ENCODE measurements around the gene VOPP1. TPM values are rescaled to one million over a fixed set of nuclear protein-coding genes. Genes with fewer than 3 reads are reported as not detected.
A peak's percentile ranks its signal among the peaks of the same experiment; 100 is the strongest.

The VOPP1 gene
- total and polyA plus RNA-seq, 3 experiments from 2014 or later = 34.8 to 67.3 (median 65.6) TPM

GRCh38 chr7:55533729-55534080 lies 38.6 kb downstream of the VOPP1 start:
- no peaks in the 10 kb centered on the region for H3K9me3 ChIP-seq (ENCODE audit: low read length)
- Mint-ChIP-seq H3K36me3 (no peaks in the 10 kb centered on the region), H3K4me1 (peaks cover 84 to 96% (median 92%) of the 10 kb centered on the region in 3 donors), H3K27me3 (peaks cover 0 to 4% of the 10 kb centered on the region in 2 donors), H3K27ac (peak overlapping the region; percentile 37 to 99 (median 95)), H3K9me3 (no peaks in the 10 kb centered on the region), H3K4me3 (peak overlapping the region; percentile 60 to 91 (median 81))
- ChIA-PET POLR2A (interaction anchor here (0.6 to 1.8 kb wide), 8 partner anchors 9 to 98 kb away, joined by 3 to 9 read pairs (median 3); no protein-coding TSS in a partner anchor), CTCF (interaction anchor here (0.8 to 2.2 kb wide), 9 partner anchors 13 to 101 kb away, joined by 3 to 7 read pairs (median 3); partner anchors contain the start of gene VOPP1)
- no peak overlapping the region for H3K27ac ChIP-seq (ENCODE audit: low read depth, low read length)
- peaks cover 4% of the 10 kb centered on the region for H3K36me3 ChIP-seq (ENCODE audit: insufficient read depth, low read length)
- H3K4me3 ChIP-seq (ENCODE audit: low read length) = peak overlapping the region; percentile 10
- no peaks in the 10 kb centered on the region for H3K27me3 ChIP-seq (ENCODE audit: insufficient read depth, low read length, poor library complexity, severe bottlenecking)
- peaks cover 67% of the 10 kb centered on the region for H3K4me1 ChIP-seq (ENCODE audit: insufficient read depth, low read length)
- no peak for DNase-seq

- peaks cover 4% of the 10 kb centered on the region for H3K36me3 ChIP-seq (ENCODE audit: insufficient read depth, low read length)
- H3K9me3 Mint-ChIP-seq = no peaks in the 10 kb centered on the region
- H3K4me3 ChIP-seq (ENCODE audit: low read length) = peak overlapping the region; percentile 10
- peak overlapping the region; percentile 60 to 91 (median 81) for H3K4me3 Mint-ChIP-seq
- CTCF ChIA-PET = interaction anchor here (0.9 to 2.2 kb wide), 7 partner anchors 17 to 100 kb away, joined by 3 to 7 read pairs (median 5); partner anchors contain the start of gene VOPP1
- peaks cover 0 to 4% of the 10 kb centered on the region in 2 donors for H3K27me3 Mint-ChIP-seq
- peaks cover 81 to 91% (median 86%) of the 10 kb centered on the region in 3 donors for H3K4me1 Mint-ChIP-seq
- no peaks in the 10 kb centered on the region for H3K9me3 ChIP-seq (ENCODE audit: low read length)
- peak overlapping the region; percentile 37 to 99 (median 95) for H3K27ac Mint-ChIP-seq
- peaks cover 67% of the 10 kb centered on the region for H3K4me1 ChIP-seq (ENCODE audit: insufficient read depth, low read length)
- POLR2A ChIA-PET = interaction anchor here (0.6 to 1.8 kb wide), 5 partner anchors 13 to 64 kb away, joined by 3 to 9 read pairs (median 3); no protein-coding TSS in a partner anchor
- no peaks in the 10 kb centered on the region for H3K27me3 ChIP-seq (ENCODE audit: insufficient read depth, low read length, poor library complexity, severe bottlenecking)
- no peak overlapping the region for H3K27ac ChIP-seq (ENCODE audit: low read depth, low read length)
- peak; percentile 49 to 87 (median 69) for DNase-seq
- no peaks in the 10 kb centered on the region for H3K36me3 Mint-ChIP-seq
Observed at GRCh38 chr7:55533050-55533728, 39.1 kb downstream of the VOPP1 start.

GRCh38 chr7:55532150-55532917 lies 40.0 kb downstream of the VOPP1 start:
- Histone ChIP-seq H3K36me3 (ENCODE audit: insufficient read depth, low read length) (peaks cover 4% of the 10 kb centered on the region), H3K27ac (ENCODE audit: low read depth, low read length) (no peak overlapping the region), H3K27me3 (ENCODE audit: insufficient read depth, low read length, poor library complexity, severe bottlenecking) (no peaks in the 10 kb centered on the region), H3K4me3 (ENCODE audit: low read length) (no peak overlapping the region), H3K4me1 (ENCODE audit: insufficient read depth, low read length) (peaks cover 59% of the 10 kb centered on the region), H3K9me3 (ENCODE audit: low read length) (no peaks in the 10 kb centered on the region)
- peak overlapping the region in 5 of 7 donors; percentile 74 to 91 (median 81) for H3K4me3 Mint-ChIP-seq
- H3K9me3 Mint-ChIP-seq = no peaks in the 10 kb centered on the region
- H3K4me1 Mint-ChIP-seq = peaks cover 75 to 86% (median 81%) of the 10 kb centered on the region in 3 donors
- H3K27me3 Mint-ChIP-seq = peaks cover 0 to 4% of the 10 kb centered on the region in 2 donors
- CTCF ChIA-PET = interaction anchor here (0.9 to 1.4 kb wide), 2 partner anchors 64 to 99 kb away, joined by 3 to 5 read pairs; no protein-coding TSS in a partner anchor
- DNase-seq = no peak
- H3K36me3 Mint-ChIP-seq = no peaks in the 10 kb centered on the region
- POLR2A ChIA-PET = interaction anchor here (1.1 kb wide), 1 partner anchor 21 kb away, joined by 3 read pairs; no protein-coding TSS in a partner anchor
- H3K27ac Mint-ChIP-seq = peak overlapping the region; percentile 56 to 99 (median 95)

- ChIA-PET POLR2A (no interaction called here), CTCF (interaction anchor here (0.9 kb wide), 1 partner anchor 98 kb away, joined by 3 read pairs; no protein-coding TSS in a partner anchor)
- peaks cover 51% of the 10 kb centered on the region for H3K4me1 ChIP-seq (ENCODE audit: insufficient read depth, low read length)
- H3K36me3 ChIP-seq (ENCODE audit: insufficient read depth, low read length) = peaks cover 4% of the 10 kb centered on the region
- Mint-ChIP-seq H3K4me3 (peak overlapping the region in 2 of 7 donors; percentile 14 to 24), H3K27ac (peak overlapping the region in 3 of 8 donors; percentile 11 to 63 (median 29)), H3K36me3 (no peaks in the 10 kb centered on the region), H3K9me3 (no peaks in the 10 kb centered on the region), H3K27me3 (peaks cover 0 to 4% of the 10 kb centered on the region in 2 donors), H3K4me1 (peaks cover 70 to 86% (median 78%) of the 10 kb centered on the region in 3 donors)
- no peak overlapping the region for H3K4me3 ChIP-seq (ENCODE audit: low read length)
- no peaks in the 10 kb centered on the region for H3K9me3 ChIP-seq (ENCODE audit: low read length)
- DNase-seq = no peak
- H3K27me3 ChIP-seq (ENCODE audit: insufficient read depth, low read length, poor library complexity, severe bottlenecking) = no peaks in the 10 kb centered on the region
- H3K27ac ChIP-seq (ENCODE audit: low read depth, low read length) = no peak overlapping the region
Observed at GRCh38 chr7:55531536-55531935, 40.8 kb downstream of the VOPP1 start.

- Histone ChIP-seq H3K4me1 (ENCODE audit: insufficient read depth, low read length) (peaks cover 14% of the 10 kb centered on the region), H3K27ac (ENCODE audit: low read depth, low read length) (no peak overlapping the region), H3K27me3 (ENCODE audit: insufficient read depth, low read length, poor library complexity, severe bottlenecking) (no peaks in the 10 kb centered on the region), H3K36me3 (ENCODE audit: insufficient read depth, low read length) (peaks cover 4% of the 10 kb centered on the region), H3K4me3 (ENCODE audit: low read length) (no peak overlapping the region), H3K9me3 (ENCODE audit: low read length) (no peaks in the 10 kb centered on the region)
- Mint-ChIP-seq H3K27ac (peak overlapping the region in 1 of 8 donors; percentile 55), H3K4me3 (no peak overlapping the region), H3K4me1 (peaks cover 60 to 84% (median 75%) of the 10 kb centered on the region in 3 donors), H3K27me3 (no peaks in the 10 kb centered on the region), H3K9me3 (no peaks in the 10 kb centered on the region), H3K36me3 (peaks cover 0 to 14% (median 2%) of the 10 kb centered on the region in 3 donors)
- CTCF ChIA-PET = no interaction called here
- POLR2A ChIA-PET = no interaction called here
- no peak for DNase-seq
Observed at GRCh38 chr7:55527307-55527706, 45.0 kb downstream of the VOPP1 start.

GRCh38 chr7:55526770-55527169 lies 45.5 kb downstream of the VOPP1 start:
- no peaks in the 10 kb centered on the region for H3K27me3 ChIP-seq (ENCODE audit: insufficient read depth, low read length, poor library complexity, severe bottlenecking)
- ChIA-PET POLR2A (no interaction called here), CTCF (no interaction called here)
- H3K9me3 Mint-ChIP-seq = no peaks in the 10 kb centered on the region
- H3K27me3 Mint-ChIP-seq = no peaks in the 10 kb centered on the region
- peaks cover 56 to 84% (median 72%) of the 10 kb centered on the region in 3 donors for H3K4me1 Mint-ChIP-seq
- no peak overlapping the region for H3K4me3 Mint-ChIP-seq
- H3K4me1 ChIP-seq (ENCODE audit: insufficient read depth, low read length) = peaks cover 14% of the 10 kb centered on the region
- no peak overlapping the region for H3K4me3 ChIP-seq (ENCODE audit: low read length)
- H3K36me3 ChIP-seq (ENCODE audit: insufficient read depth, low read length) = peaks cover under 1% of the 10 kb centered on the region
- H3K27ac ChIP-seq (ENCODE audit: low read depth, low read length) = no peak overlapping the region
- H3K27ac Mint-ChIP-seq = no peak overlapping the region
- H3K36me3 Mint-ChIP-seq = peaks cover 0 to 15% (median 2%) of the 10 kb centered on the region in 3 donors
- DNase-seq = no peak
- no peaks in the 10 kb centered on the region for H3K9me3 ChIP-seq (ENCODE audit: low read length)

- no peak for DNase-seq
- no peak overlapping the region for H3K4me3 ChIP-seq (ENCODE audit: low read length)
- peaks cover 0 to 18% (median 2%) of the 10 kb centered on the region in 3 donors for H3K36me3 Mint-ChIP-seq
- H3K27me3 Mint-ChIP-seq = no peaks in the 10 kb centered on the region
- no peaks in the 10 kb centered on the region for H3K9me3 ChIP-seq (ENCODE audit: low read length)
- H3K9me3 Mint-ChIP-seq = no peaks in the 10 kb centered on the region
- peaks cover 12% of the 10 kb centered on the region for H3K4me1 ChIP-seq (ENCODE audit: insufficient read depth, low read length)
- ChIA-PET CTCF (no interaction called here), POLR2A (no interaction called here)
- H3K27ac ChIP-seq (ENCODE audit: low read depth, low read length) = no peak overlapping the region
- H3K27ac Mint-ChIP-seq = no peak overlapping the region
- no peak overlapping the region for H3K4me3 Mint-ChIP-seq
- H3K27me3 ChIP-seq (ENCODE audit: insufficient read depth, low read length, poor library complexity, severe bottlenecking) = no peaks in the 10 kb centered on the region
- H3K36me3 ChIP-seq (ENCODE audit: insufficient read depth, low read length) = no peaks in the 10 kb centered on the region
- H3K4me1 Mint-ChIP-seq = peaks cover 54 to 84% (median 73%) of the 10 kb centered on the region in 3 donors
Observed at GRCh38 chr7:55526329-55526728, 46.0 kb downstream of the VOPP1 start.
